ENCODE results near the gene ABL1.
"Not testable (repeated sequence)": the region's sequence is repeated elsewhere in the genome, so short reads cannot be mapped to it uniquely, and the experiment has no call there.

The ABL1 gene

DNA sequence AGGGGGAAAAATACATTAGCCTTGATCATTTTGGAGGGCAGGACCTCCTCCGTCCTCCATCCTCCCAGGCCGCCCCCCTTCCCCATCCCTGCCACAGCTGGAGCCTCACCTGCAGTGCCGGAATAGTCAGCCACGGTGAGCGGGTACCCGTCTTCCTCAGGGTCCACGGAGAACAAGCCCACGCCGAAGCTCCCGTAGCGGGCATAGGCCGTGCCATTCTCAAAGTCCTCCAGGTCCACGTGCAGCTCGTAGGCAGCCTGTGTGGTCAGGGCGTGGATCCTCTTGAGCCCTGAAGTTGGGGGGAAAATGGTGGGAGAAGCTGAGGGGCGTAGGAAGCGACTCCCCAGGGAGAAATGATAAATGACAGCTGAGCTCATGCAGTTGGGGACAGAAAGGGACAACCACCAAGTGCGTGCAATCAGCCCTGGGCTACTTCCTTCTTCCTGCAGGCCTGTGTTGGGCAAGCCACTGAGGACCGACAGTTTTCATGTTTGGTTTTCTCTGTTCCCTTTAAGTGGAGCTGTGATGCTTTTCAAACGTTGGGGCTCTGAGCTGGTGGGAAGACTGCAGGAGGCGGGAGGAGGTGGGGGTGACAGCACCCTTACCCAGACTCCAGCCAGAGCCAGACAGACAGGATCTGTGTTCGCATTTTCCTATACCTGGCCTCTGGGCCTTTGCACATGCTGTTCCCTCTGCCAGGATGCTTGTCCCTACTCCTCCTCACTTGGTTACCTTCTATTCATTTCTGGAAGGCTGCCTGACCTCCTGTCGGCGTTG is 70.3 kb downstream of the ABL1 start:
- no peak for FAIRE-seq

DNA sequence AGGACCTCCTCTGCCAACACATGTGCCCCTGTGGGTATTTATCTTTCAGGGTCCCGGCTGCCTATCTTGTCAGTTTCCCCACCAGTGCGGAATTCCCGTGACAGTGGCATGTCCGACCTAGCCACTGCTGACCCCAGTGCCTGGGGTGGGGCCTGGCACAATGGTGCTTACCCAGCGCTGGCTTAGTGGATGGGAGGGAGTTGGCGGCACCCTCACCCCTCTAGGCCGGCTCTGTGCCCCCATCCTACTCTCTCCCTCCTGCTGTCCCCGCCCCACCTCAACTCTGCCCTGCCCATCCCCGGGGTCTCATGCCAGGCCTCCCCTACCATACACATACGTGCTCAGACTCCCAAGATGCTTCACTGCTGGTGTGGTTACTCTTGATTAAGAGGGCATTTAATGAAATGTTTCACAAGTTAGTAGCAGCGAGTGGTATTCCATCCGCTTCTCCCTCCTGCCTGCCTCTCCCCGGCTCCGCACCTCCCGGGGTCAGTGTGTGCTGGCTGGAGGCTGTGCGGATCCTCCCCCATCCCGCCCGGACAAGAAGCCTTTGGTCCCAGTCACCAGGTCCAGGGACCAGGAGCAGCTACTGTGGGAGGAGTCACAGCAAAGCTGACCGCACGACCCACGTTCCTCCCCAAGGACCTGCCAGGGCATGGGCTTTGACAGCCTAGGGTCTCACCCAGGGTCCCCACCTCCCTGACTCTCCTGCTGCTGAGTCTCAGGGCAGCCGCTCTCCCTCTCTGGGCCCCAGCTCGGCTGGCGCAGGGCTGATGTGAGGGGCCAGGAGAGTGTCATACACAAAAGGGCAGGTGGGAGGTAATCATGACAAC is 71.1 kb downstream of the ABL1 start:
- FAIRE-seq = no peak

DNA sequence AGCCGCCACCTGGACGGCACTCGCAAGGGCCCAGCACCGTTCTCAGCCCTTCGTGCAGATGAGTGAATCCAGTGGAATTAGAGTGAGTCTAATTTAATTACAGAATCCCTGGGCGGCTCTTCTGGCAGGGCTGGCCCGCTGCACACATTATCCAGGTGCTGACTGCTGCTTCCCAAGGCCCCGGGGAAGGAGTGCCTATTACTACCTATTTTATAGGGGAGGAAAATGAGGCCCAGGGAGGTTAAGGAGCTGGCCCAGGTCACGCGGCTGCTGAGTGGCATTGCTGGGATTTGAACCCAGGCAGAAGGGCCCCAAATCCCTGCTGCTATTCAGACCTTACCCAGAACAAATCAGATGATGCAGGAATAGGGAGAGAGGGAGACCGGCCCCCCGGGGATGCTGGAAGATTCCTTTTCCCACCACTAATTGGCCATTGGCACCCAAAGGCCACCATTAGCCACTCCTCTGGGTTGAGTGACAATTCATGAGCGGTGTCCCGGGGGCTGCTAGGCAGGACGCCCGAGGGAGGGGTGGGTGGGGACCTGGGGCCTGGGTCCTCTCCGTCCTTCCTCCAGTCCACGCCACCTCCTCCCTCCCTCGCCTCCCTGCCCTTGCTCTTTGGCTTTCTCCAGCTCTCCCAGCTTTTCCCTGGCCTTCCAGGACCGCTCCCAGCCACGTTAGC is 71.8 kb downstream of the ABL1 start:
- FAIRE-seq = no peak

DNA sequence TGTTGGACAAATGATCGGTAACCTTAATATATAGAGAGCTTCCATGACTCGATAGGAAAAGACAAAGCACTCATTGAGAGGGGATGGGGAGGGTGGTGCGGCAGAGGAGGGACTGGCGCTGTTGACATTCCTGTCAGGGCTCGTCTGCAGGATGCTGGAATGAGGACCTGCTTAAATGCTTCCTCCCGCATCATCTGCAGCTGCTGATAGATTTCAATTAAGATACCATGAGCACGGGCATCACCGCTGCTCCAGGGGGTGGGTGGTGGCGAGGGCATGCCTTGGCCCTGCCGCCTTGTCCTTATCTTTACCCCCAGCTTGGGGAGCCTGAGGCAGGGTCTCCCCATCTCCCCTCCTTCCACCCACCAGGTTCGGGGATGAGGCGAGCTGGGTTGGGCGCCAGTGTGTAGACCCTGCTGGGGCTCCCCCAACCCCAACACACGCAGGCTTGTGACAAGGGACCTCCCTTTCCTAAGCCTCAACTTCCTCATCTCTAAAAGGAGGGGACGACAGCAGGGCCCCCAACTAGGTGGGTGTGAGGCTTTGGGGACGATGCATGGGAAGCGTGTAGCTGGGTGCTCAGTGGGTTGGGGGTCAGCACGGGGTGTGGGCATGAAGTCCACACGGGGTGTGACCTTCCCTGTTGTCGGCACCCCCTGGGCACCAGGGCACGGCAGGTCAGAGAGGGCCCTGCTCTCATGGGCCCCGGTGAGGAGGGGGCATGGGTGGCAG is 73.3 kb downstream of the ABL1 start:
- no peak for FAIRE-seq

DNA sequence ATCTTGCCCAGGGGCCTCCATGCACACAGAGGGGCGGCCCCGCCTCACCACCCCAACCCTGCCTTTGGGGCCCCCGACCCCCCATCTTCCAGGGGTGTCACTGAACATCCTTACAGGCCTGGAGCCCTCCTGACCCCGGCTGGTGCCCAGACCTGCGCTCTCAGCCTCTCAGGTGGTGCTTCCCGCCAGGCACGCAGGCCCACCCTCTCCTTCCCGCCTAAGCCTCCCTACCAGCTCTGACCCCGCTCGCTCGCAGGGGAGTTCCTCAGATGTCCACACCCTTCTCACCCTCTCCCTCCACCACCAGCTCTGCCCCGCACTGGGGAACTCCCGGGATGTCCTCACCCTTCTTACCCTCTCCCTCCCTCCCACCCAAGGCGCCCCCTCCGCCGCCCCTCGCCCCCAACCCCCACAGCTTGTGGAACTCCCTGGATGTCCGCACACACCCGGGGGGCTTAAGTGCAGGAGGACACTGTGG is 73.9 kb downstream of the ABL1 start:
- FAIRE-seq = no peak

DNA sequence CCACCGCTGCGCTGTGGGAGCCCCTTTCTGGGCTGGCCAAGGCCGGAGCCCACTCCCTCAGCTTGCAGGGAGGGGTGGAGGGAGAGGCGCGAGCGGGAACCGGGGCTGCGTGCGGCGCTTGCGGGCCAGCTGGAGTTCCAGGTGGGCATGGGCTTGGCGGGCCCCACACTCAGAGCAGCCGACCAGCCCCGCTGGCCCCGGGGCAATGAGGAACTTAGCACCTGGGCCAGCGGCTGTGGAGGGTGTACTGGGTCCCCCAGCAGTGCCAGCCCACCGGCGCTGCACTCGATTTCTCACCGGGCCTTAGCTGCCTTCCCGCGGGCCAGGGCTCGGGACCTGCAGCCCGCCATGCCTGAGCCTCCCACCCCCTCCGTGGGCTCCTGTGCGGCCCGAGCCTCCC is 75.0 kb downstream of the ABL1 start:
- not testable (repeated sequence) for FAIRE-seq

DNA sequence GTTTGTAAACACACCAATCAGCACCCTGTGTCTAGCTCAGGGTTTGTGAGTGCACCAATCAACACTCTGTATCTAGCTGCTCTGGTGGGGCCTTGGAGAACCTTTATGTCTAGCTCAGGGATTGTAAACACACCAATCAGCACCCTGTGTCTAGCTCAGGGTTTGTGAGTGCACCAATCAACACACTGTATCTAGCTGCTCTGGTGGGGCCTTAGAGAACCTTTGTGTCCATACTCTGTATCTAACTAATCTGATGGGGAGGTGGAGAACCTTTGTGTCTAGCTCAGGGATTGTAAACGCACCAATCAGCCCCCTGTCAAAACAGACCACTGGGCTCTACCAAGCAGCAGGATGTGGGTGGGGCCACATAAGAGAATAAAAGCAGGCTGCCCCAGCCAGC is 75.6 kb downstream of the ABL1 start:
- FAIRE-seq = not testable (repeated sequence)

DNA sequence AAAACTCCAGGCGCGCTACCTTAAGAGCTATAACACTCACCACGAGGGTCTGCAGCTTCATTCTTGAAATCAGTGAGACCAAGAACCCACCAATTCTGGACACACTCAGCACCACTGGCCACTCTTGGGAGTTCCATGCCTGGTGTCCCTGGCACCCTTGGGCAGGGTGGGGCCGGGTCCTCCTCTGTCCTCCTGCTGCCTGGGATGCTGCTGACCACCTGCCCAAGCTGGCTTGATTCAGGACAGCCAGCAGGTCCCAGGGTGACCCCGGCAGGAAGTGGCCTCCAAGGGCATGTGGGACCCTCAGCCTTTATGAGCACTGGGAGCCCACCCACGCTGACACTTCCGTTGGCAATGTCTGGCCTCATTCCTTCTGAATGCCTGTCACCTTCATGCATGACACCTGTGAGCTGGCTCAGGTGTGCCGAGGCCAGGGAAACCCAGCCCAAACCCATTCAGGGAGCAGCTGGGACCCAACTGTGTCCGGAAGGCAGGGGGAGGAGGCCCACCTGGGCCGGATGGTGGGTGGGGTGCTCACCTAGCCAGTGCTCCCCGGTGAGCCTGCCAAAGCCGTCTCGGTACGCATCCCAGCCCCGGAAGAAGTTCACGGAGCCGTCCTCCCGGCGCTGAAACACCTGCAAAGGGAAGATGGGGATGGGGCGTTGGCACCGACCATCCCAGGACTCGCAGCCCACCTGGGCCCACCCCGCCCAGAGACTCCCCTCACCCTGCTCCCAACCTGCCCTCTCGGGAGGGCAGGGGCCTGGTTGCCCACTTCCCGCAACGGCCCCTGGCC is 76.4 kb downstream of the ABL1 start:
- FAIRE-seq = no peak

DNA sequence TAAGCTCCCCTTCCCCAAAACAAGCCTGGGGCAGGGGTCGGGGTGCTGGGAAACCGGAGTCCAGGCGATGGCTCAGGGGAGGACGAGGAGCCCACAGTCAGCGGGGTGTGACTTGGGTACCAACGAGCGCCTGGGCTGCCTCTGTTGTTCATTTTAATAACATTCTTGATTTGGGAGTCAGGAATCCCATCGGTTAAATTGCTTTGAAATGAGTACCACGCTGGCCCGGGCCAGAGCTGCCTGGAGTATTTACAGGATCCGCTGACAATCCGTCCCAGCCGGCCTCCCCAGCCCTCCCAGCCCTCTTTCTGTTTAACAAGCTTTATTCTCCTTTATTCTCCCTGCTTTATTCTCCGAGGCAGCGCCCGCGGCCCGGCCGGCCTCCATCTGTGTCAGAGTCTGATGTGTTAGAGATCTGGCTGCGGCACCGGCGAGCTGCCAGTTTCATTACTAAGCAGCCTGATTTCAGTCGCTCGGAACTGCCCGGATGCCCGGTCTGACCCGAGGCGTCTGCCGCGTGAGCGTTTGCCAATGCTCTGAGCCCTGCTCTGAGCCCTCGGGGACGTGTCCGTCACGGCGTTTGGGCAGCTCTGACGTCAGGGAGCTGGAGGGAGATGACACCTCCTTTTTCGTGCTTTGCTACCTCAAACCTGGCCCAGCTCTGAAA is 78.0 kb downstream of the ABL1 start:
- no peak for FAIRE-seq

DNA sequence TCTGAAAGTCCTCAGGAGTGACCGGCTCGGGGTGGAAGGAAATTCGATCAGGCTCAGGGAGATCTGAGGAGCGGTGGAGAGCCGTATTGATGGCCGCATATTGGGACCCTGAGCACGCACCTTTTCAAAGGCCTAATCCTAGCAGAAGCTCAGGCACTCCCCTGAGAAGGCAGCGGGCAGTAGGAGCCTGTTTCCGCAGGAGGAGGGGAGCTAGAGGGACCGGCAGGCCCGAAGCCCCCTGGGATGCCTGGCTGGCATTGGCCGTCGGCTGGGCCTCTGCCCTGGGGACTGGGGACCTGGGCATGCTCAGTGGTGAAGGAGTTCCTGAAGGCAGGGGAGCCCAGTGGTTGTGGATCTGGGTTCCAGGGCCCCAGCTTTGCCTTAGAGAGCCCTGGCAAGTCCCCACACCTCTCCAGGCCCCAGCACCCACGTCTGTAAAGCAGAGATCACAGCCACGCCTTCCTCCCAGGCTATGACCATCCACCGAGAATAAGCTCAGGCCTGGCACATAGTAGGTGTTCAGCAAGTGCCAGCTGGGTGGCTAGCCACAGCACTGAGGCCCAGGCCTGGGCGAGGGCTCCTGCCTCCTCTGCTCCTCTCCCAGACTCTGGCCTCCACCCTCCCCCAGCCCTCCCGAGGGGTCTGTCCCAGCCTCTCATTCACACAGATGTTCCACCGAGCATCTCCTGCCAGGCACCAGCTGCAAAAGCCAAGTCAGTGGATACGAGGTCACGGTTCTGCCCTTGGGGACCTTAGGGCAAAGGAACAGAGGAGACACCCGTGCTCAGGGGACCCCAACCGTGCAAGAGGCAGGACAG is 78.8 kb downstream of the ABL1 start:
- FAIRE-seq = no peak

DNA sequence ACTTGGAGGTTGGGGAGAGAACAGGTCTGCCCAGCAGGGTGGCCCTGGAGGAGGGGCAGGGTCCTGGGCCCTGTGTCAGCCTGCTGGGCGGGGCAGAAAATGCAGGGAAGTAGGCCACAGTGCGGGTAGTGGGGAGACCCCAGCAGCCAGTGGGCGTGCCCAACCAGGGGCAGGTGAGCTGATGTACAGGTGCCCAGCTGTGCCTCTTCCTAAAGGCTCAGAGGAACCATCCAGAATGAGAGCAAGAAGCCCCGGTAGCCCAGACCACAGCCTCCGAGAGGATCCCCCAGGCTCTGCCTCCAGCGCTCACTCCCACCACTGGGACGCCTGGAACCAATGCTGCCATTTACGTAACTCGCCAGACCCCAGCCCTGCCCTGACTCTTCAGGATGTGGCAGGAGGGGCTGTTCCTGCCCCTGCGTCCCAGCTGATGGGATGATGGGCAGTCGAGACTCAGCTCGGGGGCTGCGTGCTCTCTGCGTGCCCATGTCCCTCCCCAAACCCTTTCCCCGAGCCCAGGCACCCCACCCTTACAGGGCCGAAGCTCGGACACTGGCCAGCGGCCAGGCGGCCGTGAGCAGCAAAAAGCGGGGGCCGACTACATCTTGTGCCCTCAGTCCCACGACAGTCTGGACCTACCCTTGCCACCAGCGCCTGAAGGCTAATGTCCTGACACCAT is 79.5 kb downstream of the ABL1 start:
- FAIRE-seq = no peak

DNA sequence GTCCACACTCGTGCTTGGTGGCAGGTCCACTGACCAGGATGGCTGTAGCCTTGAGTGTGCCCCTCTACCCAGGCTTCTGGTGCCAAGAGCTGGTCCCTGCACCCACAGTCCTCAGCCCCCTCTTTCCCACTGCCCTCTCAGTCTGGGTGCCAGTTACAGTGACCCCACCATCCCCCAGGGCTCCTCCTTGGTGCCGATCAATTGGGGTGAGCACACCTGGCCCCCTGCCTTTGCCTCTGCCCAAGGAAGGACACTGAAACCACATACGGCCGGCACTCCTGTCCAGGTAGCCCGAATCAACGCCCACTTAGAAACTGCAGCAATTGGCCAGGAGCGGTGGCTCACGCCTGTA is 80.0 kb downstream of the ABL1 start:
- no peak for FAIRE-seq

DNA sequence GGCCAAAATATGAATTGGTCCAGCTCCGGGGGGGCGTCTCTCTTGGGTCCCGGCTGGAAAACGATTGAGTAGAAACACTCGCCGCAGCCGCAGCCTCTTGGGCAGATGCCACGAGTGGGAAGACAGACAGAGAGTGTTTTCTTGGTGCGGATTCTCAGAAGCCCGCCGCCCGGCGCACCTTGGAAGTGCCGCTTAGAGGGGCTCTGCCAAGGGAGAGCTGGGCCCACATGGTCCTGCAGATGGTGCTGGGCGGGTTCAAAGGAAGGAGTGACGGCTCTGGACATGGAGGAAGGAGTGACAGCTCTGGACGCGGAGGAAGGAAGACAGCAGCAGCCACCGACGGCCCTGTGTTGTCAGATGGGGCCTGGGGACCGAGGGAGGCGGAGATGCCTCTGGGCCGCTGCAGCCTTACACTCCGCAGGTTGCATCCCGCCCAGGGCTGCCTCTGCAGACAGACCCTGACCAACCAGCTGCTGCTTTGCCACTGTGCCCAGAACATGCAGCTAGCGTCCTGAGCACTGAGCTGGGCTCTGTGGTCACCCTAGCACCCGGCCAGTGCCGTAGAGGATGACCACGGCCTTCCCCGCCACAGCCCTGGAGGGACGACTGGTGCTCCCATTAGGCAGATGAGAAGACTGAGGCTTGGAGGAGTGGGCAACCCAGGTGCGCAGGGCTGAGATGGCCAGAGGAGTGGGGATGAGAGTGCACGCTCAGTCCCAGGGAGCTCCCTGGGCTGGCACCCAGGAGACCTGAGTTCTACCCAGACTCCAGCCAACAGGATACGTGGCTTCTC is 82.3 kb downstream of the ABL1 start:
- no peak for FAIRE-seq

DNA sequence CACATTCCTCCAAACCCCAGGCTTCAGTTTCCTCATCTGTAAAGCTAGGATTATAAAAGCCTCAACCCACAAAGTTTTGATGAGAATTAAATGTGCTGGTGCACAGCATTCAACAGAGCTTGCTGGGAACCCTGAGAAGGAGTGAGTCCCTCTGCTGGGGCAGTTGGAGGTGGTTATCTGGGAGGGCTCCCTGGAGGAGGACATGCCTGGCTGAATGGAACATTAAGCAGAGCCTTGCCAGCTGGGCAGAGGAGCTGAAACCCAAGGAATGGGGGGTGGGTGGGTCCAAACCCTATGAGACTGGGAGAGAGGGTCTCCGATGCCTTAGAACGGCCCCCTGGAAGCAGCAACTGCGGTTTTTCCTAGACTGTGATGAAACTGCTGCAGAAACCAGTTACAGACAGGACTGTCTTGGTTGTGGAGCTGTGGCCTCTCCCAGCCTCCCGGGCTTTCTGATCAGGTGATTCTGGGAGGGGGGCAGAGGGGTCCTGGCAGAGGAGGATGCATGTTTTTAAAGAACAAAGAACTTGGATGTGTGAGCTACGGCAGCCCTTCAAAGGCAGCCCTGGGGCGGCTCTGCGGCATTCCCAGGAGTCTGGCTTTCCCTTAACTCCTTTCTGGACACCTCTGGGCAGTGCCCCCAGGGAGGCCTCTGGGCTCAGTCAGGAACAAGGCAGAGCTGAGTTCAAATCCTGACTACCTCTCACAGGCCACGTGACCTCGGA is 83.2 kb downstream of the ABL1 start:
- FAIRE-seq = no peak

DNA sequence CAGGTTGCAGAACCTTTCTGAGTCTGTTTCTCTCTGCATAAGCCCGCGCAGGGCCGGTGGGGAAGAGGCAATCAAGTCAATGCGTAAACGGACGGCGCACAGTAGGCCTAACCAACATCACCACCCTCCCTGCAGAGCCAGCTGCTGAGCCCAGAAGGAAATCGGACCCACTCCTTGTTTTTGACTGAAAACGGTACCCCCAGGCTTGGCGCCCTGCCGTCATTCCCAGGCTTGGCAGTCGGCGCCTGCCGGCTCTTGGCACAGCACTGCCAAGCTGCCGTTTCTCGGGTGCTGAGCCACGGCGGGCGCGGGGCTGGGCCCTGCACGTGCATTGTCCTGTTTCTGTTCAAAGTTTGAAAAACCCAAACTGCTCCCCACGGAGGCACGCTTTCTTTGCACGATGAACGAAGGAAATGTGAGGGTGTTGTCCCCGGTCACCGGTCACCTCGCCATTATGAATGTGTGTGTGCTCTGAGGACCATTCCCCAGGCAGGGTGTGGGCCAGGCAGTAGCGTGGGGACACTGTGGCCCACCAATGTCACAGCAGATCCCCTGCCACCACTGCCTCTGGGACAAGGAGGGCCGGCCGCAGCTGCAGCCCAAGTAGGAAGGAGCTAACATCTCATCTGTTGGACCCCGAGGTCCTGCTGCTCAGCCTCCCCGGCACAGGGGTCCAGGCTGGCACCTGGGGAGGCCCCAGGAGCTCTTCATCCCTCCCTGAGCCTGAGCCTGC is 83.9 kb downstream of the ABL1 start:
- FAIRE-seq = no peak

DNA sequence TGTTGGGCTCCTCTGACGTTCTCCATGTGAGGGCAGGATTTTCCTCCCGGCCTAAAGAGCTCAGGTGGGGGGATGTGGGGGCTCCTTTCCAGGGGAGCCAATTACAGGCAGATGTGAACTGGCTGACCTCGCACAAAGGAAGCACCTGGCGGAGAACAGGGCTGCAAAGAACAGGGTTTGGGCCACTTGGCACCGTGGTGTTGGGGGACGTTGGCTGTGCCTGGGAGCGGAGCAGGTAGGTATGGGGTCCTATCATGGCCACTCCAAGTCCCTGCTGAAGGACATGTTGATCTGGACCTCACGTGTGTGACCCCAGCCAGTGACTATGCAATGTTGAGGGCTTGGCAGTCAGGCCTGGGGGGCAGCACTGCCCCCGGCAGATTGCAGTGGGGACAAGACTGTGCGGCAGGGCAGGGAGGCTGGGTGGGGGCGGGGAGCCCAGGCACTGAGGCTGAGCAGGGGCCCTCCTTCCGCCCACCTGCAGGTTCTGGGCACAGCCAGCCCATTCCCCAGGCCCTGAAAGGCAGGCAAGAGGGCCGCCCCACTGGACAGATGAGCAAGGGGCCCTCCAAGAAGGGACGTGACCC is 84.6 kb downstream of the ABL1 start:
- no peak for FAIRE-seq

DNA sequence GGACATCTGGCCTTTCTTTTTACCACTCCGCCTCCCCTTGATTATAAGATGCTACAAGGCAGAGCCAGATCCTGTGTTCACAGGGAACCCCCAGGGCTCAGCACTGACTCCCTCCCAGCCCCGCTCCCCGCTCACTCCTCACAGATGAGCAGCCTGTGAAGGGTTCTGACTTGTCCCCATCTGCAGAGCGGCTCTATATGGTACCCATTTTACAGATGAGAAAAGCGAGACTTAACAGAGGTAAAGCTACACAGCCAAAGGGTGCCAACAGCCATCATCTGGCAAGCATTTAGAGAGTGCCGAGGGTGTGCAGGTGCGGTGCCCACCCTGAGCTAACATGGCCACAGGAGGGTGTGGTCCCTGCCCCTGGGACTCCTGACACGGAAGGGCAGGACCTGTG is 85.2 kb downstream of the ABL1 start:
- FAIRE-seq = no peak
